ENCODE measurements around the gene FKBP2. TPM values are rescaled to one million over a fixed set of nuclear protein-coding genes. Genes with fewer than 3 reads are reported as not detected.

The FKBP2 gene
- total RNA-seq (2012; rRNA removed), result 36.2 and 62.5 TPM in 2 replicates
- polyA plus RNA-seq (2012; rRNA removed), result 68.6 and 76.4 TPM in 2 replicates
- polyA plus RNA-seq (2012; cell fraction: cytosol; rRNA removed), result 114 and 135 TPM in 2 replicates
- 46.8 and 53.6 TPM in 2 replicates for polyA plus RNA-seq (2012; cell fraction: nucleus; rRNA removed; ENCODE audit: low replicate concordance)
- Bru-seq, nascent RNA, result percentile 79 among the genes with signal in this experiment
- BruChase-seq, experiment 1, labeled RNA remaining after a 6-hour chase, result percentile 75 among the genes with signal in this experiment
- BruChase-seq, experiment 2, labeled RNA remaining after a 2-hour chase, result percentile 78 among the genes with signal in this experiment
- long read RNA-seq, transcript FKBP2-201 (6 exons, 657 nt), result major isoform, 36 of 73 reads
- long read RNA-seq, transcript FKBP2-202 (6 exons, 1,002 nt), result minor isoform, 6 of 73 reads
- long read RNA-seq, partial matches to known transcripts, result 23 of 73 reads
- long read RNA-seq, other reads (novel, unspliced or antisense), result 5 of 73 reads

GRCh38 chr11:64240435-64241240, at the start of gene FKBP2:
FKBP2 (plus strand) TSS chr11:64241095; CDS start chr11:64242388, 1,293 bp downstream.
- peak; percentile 70 for ATAC-seq (ENCODE audit: low read depth)

More at GRCh38 chr11:64240435-64241240, at the start of gene FKBP2:
- dilution Hi-C loops (cut with HindIII; ENCODE audit: low sequenced_read_pairs, unreplicated experiment) (no loop called here), in situ Hi-C loops (cut with MboI; ENCODE audit: low sequenced_read_pairs) (no loop called here), intact Hi-C loops (cut with micrococcal nuclease) (loop anchor here (2.0 kb wide), 1 partner anchor 54 kb away; the partner anchor contains the start of gene STIP1)
- peak within 1 kb of the TSS; percentile 91 for H3K14ac ChIP-seq (replicated peaks; ENCODE audit: low read depth, low read length)
- no peak within 1 kb of the TSS for H2BK20ac ChIP-seq (ENCODE audit: low read depth, low read length)
- H4K91ac ChIP-seq (ENCODE audit: insufficient read depth, low read depth, low read length), result peak within 1 kb of the TSS; percentile 83
- no TSS peak for BruUV-seq (replicated peaks)
- H4K8ac ChIP-seq (ENCODE audit: low read depth in 2 of 2, low read length in 2 of 2), result peak within 1 kb of the TSS; percentile 96 to 99
- ChIA-PET POLR2A (ENCODE audit: unreplicated experiment) (interaction anchor here (0.6 to 1.1 kb wide), 2 partner anchors 36 to 55 kb away, joined by 3 to 24 read pairs; no protein-coding TSS in a partner anchor), CTCF (interaction anchor here (0.6 to 2.5 kb wide), 3 partner anchors 36 to 882 kb away, joined by 3 to 8 read pairs (median 5); no protein-coding TSS in a partner anchor)
- peak within 1 kb of the TSS; percentile 97 for H3K4me2 ChIP-seq (ENCODE audit: low read depth, low read length)
- no peaks in the 10 kb centered on the region for H3K27me3 ChIP-seq (ENCODE audit: control insufficient read depth, insufficient read depth, low read length)
- H3K4me3 ChIP-seq (ENCODE audit: insufficient read depth, low read depth, low read length), result peak within 1 kb of the TSS; percentile 85
- peak within 1 kb of the TSS; percentile 98 for H2AK9ac ChIP-seq (replicated peaks; ENCODE audit: low read depth, low read length, poor library complexity)
- H3K79me1 ChIP-seq (ENCODE audit: low read depth in 1 of 2, low read length in 2 of 2), result peaks cover 23 to 42% of the 10 kb centered on the region in 2 experiments; a peak in 3 of 4 replicates
- peak within 1 kb of the TSS; percentile 99 for H2AFZ ChIP-seq (replicated peaks; ENCODE audit: low read length, poor library complexity)
- H3K9ac ChIP-seq (ENCODE audit: low read depth, low read length), result peak within 1 kb of the TSS; percentile 74
- H3K27ac ChIP-seq (ENCODE audit: insufficient read depth, low read length), result peak within 1 kb of the TSS; percentile 89
- H2AK5ac ChIP-seq (ENCODE audit: low read depth, low read length), result peak within 1 kb of the TSS; percentile 73
- H2BK15ac ChIP-seq (ENCODE audit: low read depth, low read length), result peak within 1 kb of the TSS; percentile 35; the same call in 2 of the 3 replicates
- peak within 1 kb of the TSS; percentile 94 for H3K4ac ChIP-seq (ENCODE audit: low read depth, low read length)
- H2BK5ac ChIP-seq (ENCODE audit: low read depth, low read length, poor library complexity, severe bottlenecking), result peak within 1 kb of the TSS; percentile 92
- H3K56ac ChIP-seq (ENCODE audit: extremely low read depth, insufficient read depth, low read length), result peak within 1 kb of the TSS; percentile 55; the same call in 1 of the 2 replicates
- 0% methylated on average over 21 of the region's 58 CpGs; no CpG with 5 or more reads in 1 of the 2 experiments for WGBS, 2 experiments (ENCODE audit: extremely low coverage in 2 of 2, insufficient read length in 1 of 2)
- peak within 1 kb of the TSS; percentile 47 for H3K18ac ChIP-seq (ENCODE audit: low read depth, low read length)
- TF ChIP-seq BHLHE40 (IDR thresholded peaks at IDR 0.05; ENCODE audit: low read depth, low read length), result peak; percentile 94
- TF ChIP-seq MXI1 (IDR thresholded peaks at IDR 0.05; ENCODE audit: borderline replicate concordance, low read depth, low read length), result peak; percentile 27; the same call in 1 of the 2 replicates
- TF ChIP-seq ELK1 (IDR thresholded peaks at IDR 0.05; ENCODE audit: borderline replicate concordance, low read depth, low read length), result no peak
- TF ChIP-seq SMC3 (IDR thresholded peaks at IDR 0.05; ENCODE audit: low read depth, low read length), result no peak
- no peak for TF ChIP-seq MAFK (IDR thresholded peaks at IDR 0.05; ENCODE audit: low read depth, low read length)
- peak; percentile 84 for TF ChIP-seq POLR2A (IDR thresholded peaks at IDR 0.05; ENCODE audit: low read depth, low read length)
- TF ChIP-seq RCOR1 (IDR thresholded peaks at IDR 0.05; ENCODE audit: insufficient replicate concordance, low read length), result no peak
- peak; percentile 51 for TF ChIP-seq USF2 (IDR thresholded peaks at IDR 0.05; ENCODE audit: low read depth, low read length)
- no peak for TF ChIP-seq NFE2L2 (IDR thresholded peaks at IDR 0.05; ENCODE audit: low read depth, low read length)
- H4K5ac ChIP-seq (ENCODE audit: low read depth, low read length), result peak within 1 kb of the TSS; percentile 90
- H2BK120ac ChIP-seq (ENCODE audit: low read depth, low read length), result peak within 1 kb of the TSS; percentile 82
- peaks cover 14% of the 10 kb centered on the region for H3K9me1 ChIP-seq (ENCODE audit: insufficient read depth, low read length)
- H3K4me1 ChIP-seq (ENCODE audit: control insufficient read depth, insufficient read depth, low read length), result peaks cover 15% of the 10 kb centered on the region
- peaks cover 31% of the 10 kb centered on the region for H3K36me3 ChIP-seq (ENCODE audit: control insufficient read depth, insufficient read depth, low read length)
- peak; percentile 95 for DNase-seq
- H4K20me1 ChIP-seq (ENCODE audit: insufficient read depth, low read length), result peaks cover 21% of the 10 kb centered on the region
- peak within 1 kb of the TSS; percentile 61; the same call in 1 of the 2 replicates for H3K23ac ChIP-seq (ENCODE audit: low read depth, low read length)
- no peaks in the 10 kb centered on the region for H3K9me3 ChIP-seq (ENCODE audit: control insufficient read depth, insufficient read depth, low read length)
